Activated T-cell treated with anti-CD3 and anti-CD28 coated beads, Interleukin-2, amount 50 U/mL, for 1 hour (primary cell): Measurements from ENCODE around the gene EHMT1.
"Not testable (repeated sequence)": the region's sequence is repeated elsewhere in the genome, so short reads cannot be mapped to it uniquely, and the experiment has no call there.

ENCODE experiments used
- DNase-seq: peaks from one replicate; pipeline ENCODE4 v3.0.0-alpha.2; 2020

EHMT1 gene

GRCh38 chr9:137720571-137721110 lies 101.8 kb downstream of the EHMT1 start:
- DNase-seq = no peak

GRCh38 chr9:137721479-137721878 lies 102.7 kb downstream of the EHMT1 start:
- DNase-seq = no peak

- DNase-seq = peak; percentile 44
Observed at GRCh38 chr9:137721899-137722298, 103.1 kb downstream of the EHMT1 start.

- DNase-seq = peak; percentile 41
Observed at GRCh38 chr9:137722481-137722880, 103.7 kb downstream of the EHMT1 start.

GRCh38 chr9:137723356-137723755 lies 104.6 kb downstream of the EHMT1 start:
- DNase-seq = peak; percentile 47

- peak; percentile 40 for DNase-seq
Observed at GRCh38 chr9:137723783-137724445, 105.1 kb downstream of the EHMT1 start.

GRCh38 chr9:137724818-137725240 lies 106.0 kb downstream of the EHMT1 start:
- DNase-seq = no peak

GRCh38 chr9:137725598-137725997 lies 106.8 kb downstream of the EHMT1 start:
- DNase-seq = no peak

- DNase-seq = not testable (repeated sequence)
Observed at GRCh38 chr9:137726336-137726735, 107.5 kb downstream of the EHMT1 start.

GRCh38 chr9:137726764-137727163 lies 108.0 kb downstream of the EHMT1 start:
- DNase-seq = no peak

GRCh38 chr9:137727716-137728115 lies 108.9 kb downstream of the EHMT1 start:
- DNase-seq = no peak

GRCh38 chr9:137728444-137729311 lies 109.9 kb downstream of the EHMT1 start:
- DNase-seq = no peak

- DNase-seq = no peak
Observed at GRCh38 chr9:137731216-137731946, 112.6 kb downstream of the EHMT1 start.

GRCh38 chr9:137731947-137732813 lies 113.4 kb downstream of the EHMT1 start:
- no peak for DNase-seq

GRCh38 chr9:137733429-137733828 lies 114.6 kb downstream of the EHMT1 start:
- no peak for DNase-seq

- DNase-seq = no peak
Observed at GRCh38 chr9:137734181-137734580, 115.4 kb downstream of the EHMT1 start.

- not testable (repeated sequence) for DNase-seq
Observed at GRCh38 chr9:137738182-137738696, 119.4 kb downstream of the EHMT1 start.

GRCh38 chr9:137738703-137739102 lies 119.9 kb downstream of the EHMT1 start:
- no peak for DNase-seq

- no peak for DNase-seq
Observed at GRCh38 chr9:137739371-137740309, 120.8 kb downstream of the EHMT1 start.

GRCh38 chr9:137740312-137740711 lies 121.5 kb downstream of the EHMT1 start:
- DNase-seq = no peak

GRCh38 chr9:137741330-137741729 lies 122.5 kb downstream of the EHMT1 start:
- no peak for DNase-seq
